GM12878 (cell line): ENCODE results near the gene YAF2. TPM values are rescaled to one million over a fixed set of nuclear protein-coding genes. Genes with fewer than 3 reads are reported as not detected.
A peak's percentile ranks its signal among the peaks of the same experiment; 100 is the strongest.

Experiments used
- ATAC-seq: fragments of 200-7000 bp; cut with Tn5 transposase; 3 replicates; pipeline ENCODE4 v1.9.1; 2020; ENCODE audit warnings: mild to moderate bottlenecking, moderate library complexity
- BruUV-seq: library from RNA; stranded (reverse); fragments of 400-500 nt; replicated peaks from 2 replicates; lab custom pipeline; 2021; lab: Mats Ljungman, UMichigan
- CTCF ChIA-PET: fragments of 300-600 bp; sonication (Branson Sonifier 250); formaldehyde crosslinking; extraction: SDS; loops from one replicate; lab custom pipeline; 2021; ENCODE audit warnings: inconsistent platforms; lab: Yijun Ruan, JAX
- POLR2A ChIA-PET: fragments of 350-600 bp; formaldehyde crosslinking; extraction: SDS; loops from one replicate; lab custom pipeline; 2021; ENCODE audit warnings: inconsistent platforms; lab: Charles Lee
- RAD21 ChIA-PET: fragments of 300-600 bp; sonication (Branson Sonifier 250); formaldehyde crosslinking; loops from one replicate; lab custom pipeline; 2023; ENCODE audit warnings: antibody characterized with exemption; ENCODE audit not compliant: unreplicated experiment; lab: Charles Lee
- SMC1A ChIA-PET: fragments of 300-600 bp; sonication (Branson Sonifier 250); formaldehyde crosslinking; loops from one replicate; lab custom pipeline; 2023; ENCODE audit not compliant: unreplicated experiment, uncharacterized antibody; lab: Charles Lee
- DNase-seq: peaks from one replicate; pipeline ENCODE4 v3.0.0-alpha.2; 2011; ENCODE audit warnings: low read depth, low spot score
- FAIRE-seq: peaks from 3 replicates; lab custom pipeline; 2011; peaks lifted over from hg19 to GRCh38; lab: Jason Lieb, UNC
- H2AFZ ChIP-seq: 2 replicates; pipeline ENCODE4 v1.6.0; 2011; ENCODE audit warnings: low read depth, low read length, control low read depth; ENCODE audit not compliant: control insufficient read depth
- H3K27ac ChIP-seq: 2 replicates; pipeline ENCODE4 v1.5.1; 2011; ENCODE audit warnings: control low read depth; ENCODE audit not compliant: control insufficient read depth, insufficient read depth
- H3K27me3 ChIP-seq, 2 experiments: replicated peaks in 1 of 2; 2 replicates each; pipeline versions ENCODE4 v1.6.0 to v1.6.1; 2011; ENCODE audit warnings: low read length in 1 of 2; ENCODE audit not compliant: control insufficient read depth in 2 of 2, insufficient read depth in 2 of 2
- H3K36me3 ChIP-seq, 2 experiments: 2 replicates each; pipeline ENCODE4 v1.5.1; 2011; ENCODE audit warnings: low read length in 1 of 2; ENCODE audit not compliant: control insufficient read depth in 2 of 2, insufficient read depth in 2 of 2
- H3K4me1 ChIP-seq: 2 replicates; pipeline ENCODE4 v1.6.1; 2011; ENCODE audit warnings: mild to moderate bottlenecking, low read length, moderate library complexity, mixed read lengths; ENCODE audit not compliant: control insufficient read depth, insufficient read depth
- H3K4me2 ChIP-seq: 2 replicates; pipeline ENCODE4 v1.6.0; 2011; ENCODE audit warnings: control low read depth; ENCODE audit not compliant: control insufficient read depth, insufficient read depth
- H3K4me3 ChIP-seq: fragments of 200-600 bp; sonication (generic); 2 replicates; pipeline ENCODE4 v1.5.1; 2016
- H3K79me2 ChIP-seq: 2 replicates; pipeline ENCODE4 v1.6.0; 2011; ENCODE audit warnings: low read length; ENCODE audit not compliant: control insufficient read depth, insufficient read depth
- H3K9ac ChIP-seq: 2 replicates; pipeline ENCODE4 v1.8.0; 2011; ENCODE audit warnings: low read length, control low read depth, mixed read lengths; ENCODE audit not compliant: control insufficient read depth, insufficient read depth
- H3K9me3 ChIP-seq: replicated peaks from 3 replicates; pipeline ENCODE4 v1.5.1; 2011; ENCODE audit warnings: mild to moderate bottlenecking, low read length; ENCODE audit not compliant: control insufficient read depth, insufficient read depth
- H4K20me1 ChIP-seq: 2 replicates; pipeline ENCODE4 v1.6.0; 2011; ENCODE audit not compliant: control insufficient read depth, insufficient read depth
- RELB ChIP-seq: fragments of 450-650 bp; IDR thresholded peaks from 2 replicates; pipeline ENCODE4 v1.6.1; 2017; ENCODE audit warnings: low read depth, mild to moderate bottlenecking, moderate library complexity
- SPI1 ChIP-seq: IDR thresholded peaks from 2 replicates; pipeline ENCODE4 v1.6.1; 2011; ENCODE audit warnings: low read depth, mild to moderate bottlenecking, low read length, moderate library complexity, borderline replicate concordance; ENCODE audit not compliant: insufficient read depth
- ZNF24 ChIP-seq: fragments of 450-650 bp; IDR thresholded peaks from 2 replicates; pipeline ENCODE4 v1.6.1; 2017; ENCODE audit warnings: antibody characterized with exemption, mild to moderate bottlenecking
- WGBS: methylation state at CpG from one replicate; pipeline ENCODE4 v1.1.6; 2016; ENCODE audit warnings: low lambda C conversion rate; ENCODE audit not compliant: insufficient replicate concordance, insufficient coverage; ENCODE audit errors: missing lambda C conversion rate; 5-methylcytosine and 5-hydroxymethylcytosine counted together
- in situ Hi-C: fragments of 300-500 bp; cut with MboI; formaldehyde crosslinking; loops from 9 replicates; pipeline ENCODE4 v1.14.3; 2018; ENCODE audit warnings: mixed read lengths
- intact Hi-C: fragments of 100-400 bp; cut with micrococcal nuclease; formaldehyde crosslinking; loops from one replicate; pipeline ENCODE4 v1.14.2; 2022; ENCODE audit not compliant: unreplicated experiment
- polyA plus RNA-seq, 11 experiments: library from polyadenylated mRNA; depleted of rRNA in 4 of 11; unstranded in 6 of 11; stranded (reverse) in 5 of 11; fragments of >200 nt; fragmentation: Nextera tagmentation in 4 of 11; fragmentation: Illumina TruSeq in 1 of 11; extraction: Ambion mirVana in 4 of 11; extraction: Trizol in 1 of 11; gene quantifications; 1 replicate in 1 of 11; 2 replicates in 10 of 11; pipeline versions ENCODE4 v1.2.1 to v1.2.3, GENCODE V29; 2011 to 2016; ENCODE audit warnings: inconsistent platforms in 2 of 11, missing spikeins in 2 of 11, low read depth in 1 of 11
- total RNA-seq, 4 experiments: library from RNA; depleted of rRNA in 3 of 4; stranded (reverse); fragments of >200 nt in 3 of 4; fragmentation: Illumina TruSeq in 1 of 4; extraction: Trizol in 1 of 4; gene quantifications; 2 replicates each; pipeline versions ENCODE4 v1.2.1 to v1.2.3, GENCODE V29; 2013 to 2021

Gene YAF2
- total and polyA plus RNA-seq, 10 of the 15 experiments (the other 5 are each of a cell fraction or from before 2014, with no cell fraction given), result 18.8 to 36.6 (median 23.0) TPM

GRCh38 chr12:42141981-42142606, 96.0 kb downstream of the YAF2 start:
- ChIA-PET POLR2A (interaction anchor here (0.6 to 1.8 kb wide), 7 partner anchors 17 to 1582 kb away, joined by 3 to 6 read pairs (median 4); no protein-coding TSS in a partner anchor), CTCF (interaction anchor here (0.8 to 3.3 kb wide), 9 partner anchors 10 to 190 kb away, joined by 3 to 14 read pairs (median 5); no protein-coding TSS in a partner anchor), RAD21 (interaction anchor here (0.6 to 2.6 kb wide), 9 partner anchors 14 to 359 kb away, joined by 3 to 9 read pairs (median 3); no protein-coding TSS in a partner anchor), SMC1A (interaction anchor here (0.6 to 2.5 kb wide), 10 partner anchors 11 to 1068 kb away, joined by 3 to 11 read pairs (median 4); no protein-coding TSS in a partner anchor)
- Histone ChIP-seq H4K20me1 (no peaks in the 10 kb centered on the region), H3K4me3 (peak overlapping the region; percentile 35; the same call in 1 of the 2 replicates), H3K27me3 (no peaks in the 10 kb centered on the region), H3K79me2 (peaks cover 55% of the 10 kb centered on the region), H3K36me3 (no peaks in the 10 kb centered on the region), H3K4me1 (peaks cover 5% of the 10 kb centered on the region; the same call in 1 of the 2 replicates), H3K4me2 (peak overlapping the region; percentile 21; the same call in 1 of the 2 replicates), H3K9me3 (no peaks in the 10 kb centered on the region), H2AFZ (no peak overlapping the region), H3K9ac (no peak overlapping the region), H3K27ac (no peak overlapping the region)
- FAIRE-seq (no peak), ATAC-seq (0 out of 3 replicates have a peak, but pooled peaks have one; percentile 7), DNase-seq (no peak)
- no TSS peak for BruUV-seq
- in situ Hi-C loops, result no loop called here
- intact Hi-C loops, result loop anchor here (5.0 to 10.0 kb wide), 4 partner anchors 45 to 323 kb away; partner anchors contain the start of genes PPHLN1, YAF2 and ZCRB1
- 78% methylated on average over 3 of the region's 3 CpGs for WGBS
- 0 out of 2 replicates have a peak, but pooled peaks have one; percentile 56 for TF ChIP-seq ZNF24
- no peak for TF ChIP-seq RELB
- TF ChIP-seq SPI1, result peak; percentile 19; the same call in 1 of the 2 replicates
